ENCODE measurements around the gene TCOF1. TPM values are rescaled to one million over a fixed set of nuclear protein-coding genes. Genes with fewer than 3 reads are reported as not detected.
"Not testable (repeated sequence)": the region's sequence is repeated elsewhere in the genome, so short reads cannot be mapped to it uniquely, and the experiment has no call there.

The TCOF1 gene
- total RNA-seq, 2 experiments from 2014 or later, result 52.8 to 53.0 TPM

GRCh38 chr5:150422758-150423157, 65.3 kb downstream of the TCOF1 start:
- CTCF ChIA-PET, result interaction anchor here (1.2 kb wide), 2 partner anchors 10 to 27 kb away, joined by 4 to 5 read pairs; partner anchors contain the start of gene CD74
- Mint-ChIP-seq H3K27me3 (peaks cover 6% of the 10 kb centered on the region), H3K9me3 (no peaks in the 10 kb centered on the region), H3K4me1 (peaks cover 5% of the 10 kb centered on the region), H3K4me3 (no peak overlapping the region), H3K27ac (no peak overlapping the region), H3K36me3 (ENCODE audit: low read depth) (no peaks in the 10 kb centered on the region)
- POLR2A ChIA-PET, result interaction anchor here (2.6 kb wide), 1 partner anchor 11 kb away, joined by 18 read pairs; the partner anchor contains the start of gene CD74
- no peak for DNase-seq

DNA sequence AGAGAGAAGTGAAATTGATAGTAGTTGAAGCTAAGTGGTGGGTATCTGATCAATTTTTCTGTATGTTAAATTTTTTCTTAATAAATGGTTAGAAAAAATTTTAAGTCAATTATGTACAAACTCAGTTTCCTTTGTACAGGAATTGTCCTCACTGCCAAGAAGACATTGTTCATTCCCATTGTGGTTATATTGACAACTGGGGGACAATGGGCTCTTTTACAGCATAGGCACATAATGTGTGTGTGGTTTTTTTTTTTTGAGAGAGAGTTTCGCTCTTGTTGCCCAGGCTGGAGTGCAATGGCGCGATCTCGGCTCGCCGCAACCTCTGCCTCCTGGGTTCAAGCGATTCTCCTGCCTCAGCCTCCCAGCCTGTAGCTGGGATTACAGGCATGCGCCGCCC, 68.7 kb downstream of the TCOF1 start:
- H3K9me3 Mint-ChIP-seq; H3K27me3 Mint-ChIP-seq; DNase-seq; H3K4me3 Mint-ChIP-seq; H3K4me1 Mint-ChIP-seq; H3K36me3 Mint-ChIP-seq (ENCODE audit: low read depth); H3K27ac Mint-ChIP-seq; POLR2A ChIA-PET: not testable (repeated sequence)
- CTCF ChIA-PET, result interaction anchor here (2.1 kb wide), 1 partner anchor 8 kb away, joined by 5 read pairs; no protein-coding TSS in a partner anchor

- no peaks in the 10 kb centered on the region for H3K9me3 Mint-ChIP-seq
- no peak overlapping the region for H3K4me3 Mint-ChIP-seq
- no peak overlapping the region for H3K27ac Mint-ChIP-seq
- H3K36me3 Mint-ChIP-seq (ENCODE audit: low read depth), result no peaks in the 10 kb centered on the region
- CTCF ChIA-PET, result no interaction called here
- H3K27me3 Mint-ChIP-seq, result peaks cover 7% of the 10 kb centered on the region
- no peak for DNase-seq
- POLR2A ChIA-PET, result interaction anchor here (0.8 kb wide), 1 partner anchor 13 kb away, joined by 3 read pairs; no protein-coding TSS in a partner anchor
- H3K4me1 Mint-ChIP-seq, result no peaks in the 10 kb centered on the region
Observed at GRCh38 chr5:150428106-150428876, 70.8 kb downstream of the TCOF1 start.

DNA sequence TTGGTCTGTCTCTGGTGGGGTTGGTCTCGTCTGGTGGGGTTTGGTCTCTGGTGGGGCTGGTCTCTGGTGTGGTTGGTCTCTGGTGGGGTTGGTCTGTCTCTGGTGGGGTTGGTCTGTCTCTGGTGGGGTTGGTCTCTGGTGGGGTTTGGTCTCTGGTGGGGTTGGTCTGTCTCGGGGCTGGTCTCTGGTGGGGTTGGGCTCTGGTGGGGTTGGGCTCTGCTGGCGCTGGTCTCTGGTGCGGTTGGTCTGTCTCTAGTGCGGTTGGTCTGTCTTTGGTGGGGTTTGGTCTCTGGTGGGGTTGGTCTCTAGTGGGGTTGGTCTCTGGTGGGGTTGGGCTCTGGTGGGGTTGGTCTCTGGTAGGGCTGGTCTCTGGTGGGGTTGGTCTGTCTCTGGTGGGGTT, 71.5 kb downstream of the TCOF1 start:
- POLR2A ChIA-PET, result no interaction called here
- no peak overlapping the region for H3K4me3 Mint-ChIP-seq
- H3K9me3 Mint-ChIP-seq, result no peaks in the 10 kb centered on the region
- CTCF ChIA-PET, result no interaction called here
- DNase-seq, result no peak
- H3K36me3 Mint-ChIP-seq (ENCODE audit: low read depth), result no peaks in the 10 kb centered on the region
- H3K4me1 Mint-ChIP-seq, result no peaks in the 10 kb centered on the region
- H3K27ac Mint-ChIP-seq, result no peak overlapping the region
- H3K27me3 Mint-ChIP-seq, result peaks cover 7% of the 10 kb centered on the region

GRCh38 chr5:150429410-150429873, 71.9 kb downstream of the TCOF1 start:
- Mint-ChIP-seq H3K4me3 (no peak overlapping the region), H3K4me1 (no peaks in the 10 kb centered on the region), H3K36me3 (ENCODE audit: low read depth) (no peaks in the 10 kb centered on the region), H3K27me3 (peaks cover 7% of the 10 kb centered on the region), H3K27ac (no peak overlapping the region), H3K9me3 (no peaks in the 10 kb centered on the region)
- ChIA-PET POLR2A (no interaction called here), CTCF (no interaction called here)
- no peak for DNase-seq

GRCh38 chr5:150431048-150431447, 73.6 kb downstream of the TCOF1 start:
- Mint-ChIP-seq H3K4me1 (peaks cover 4% of the 10 kb centered on the region), H3K4me3 (no peak overlapping the region), H3K27me3 (peaks cover 3% of the 10 kb centered on the region), H3K36me3 (ENCODE audit: low read depth) (no peaks in the 10 kb centered on the region), H3K9me3 (no peaks in the 10 kb centered on the region), H3K27ac (no peak overlapping the region)
- POLR2A ChIA-PET, result interaction anchor here (1.8 kb wide), 1 partner anchor 19 kb away, joined by 4 read pairs; the partner anchor contains the start of gene CD74
- DNase-seq, result no peak
- CTCF ChIA-PET, result no interaction called here

DNA sequence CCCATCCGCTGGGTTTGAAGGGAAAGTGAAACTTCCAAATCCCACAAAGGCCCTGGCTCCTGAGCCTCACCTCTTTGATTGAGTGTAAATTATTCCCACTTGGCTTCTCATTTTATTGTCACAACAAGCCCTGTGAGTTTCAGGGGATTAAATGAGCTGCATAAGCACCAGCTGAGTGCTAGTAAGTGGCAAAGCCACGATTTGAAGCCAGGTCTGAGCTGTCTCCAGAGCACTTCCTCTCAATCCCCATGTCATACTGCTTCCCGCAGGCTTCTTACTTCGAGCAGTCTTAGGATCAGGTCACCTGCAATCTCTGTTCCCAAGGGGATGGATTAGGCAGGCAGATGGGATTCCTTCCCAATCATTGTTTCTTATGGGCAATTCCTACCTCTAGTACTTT, 74.1 kb downstream of the TCOF1 start:
- ChIA-PET CTCF (interaction anchor here (1.5 kb wide), 1 partner anchor 34 kb away, joined by 8 read pairs; no protein-coding TSS in a partner anchor), POLR2A (interaction anchor here (1.4 to 1.8 kb wide), 2 partner anchors 19 to 35 kb away, joined by 3 to 4 read pairs; partner anchors contain the start of gene CD74)
- Mint-ChIP-seq H3K9me3 (no peaks in the 10 kb centered on the region), H3K27ac (no peak overlapping the region), H3K36me3 (ENCODE audit: low read depth) (no peaks in the 10 kb centered on the region), H3K27me3 (peaks cover 3% of the 10 kb centered on the region), H3K4me1 (peaks cover 9% of the 10 kb centered on the region), H3K4me3 (no peak overlapping the region)
- no peak for DNase-seq

DNA sequence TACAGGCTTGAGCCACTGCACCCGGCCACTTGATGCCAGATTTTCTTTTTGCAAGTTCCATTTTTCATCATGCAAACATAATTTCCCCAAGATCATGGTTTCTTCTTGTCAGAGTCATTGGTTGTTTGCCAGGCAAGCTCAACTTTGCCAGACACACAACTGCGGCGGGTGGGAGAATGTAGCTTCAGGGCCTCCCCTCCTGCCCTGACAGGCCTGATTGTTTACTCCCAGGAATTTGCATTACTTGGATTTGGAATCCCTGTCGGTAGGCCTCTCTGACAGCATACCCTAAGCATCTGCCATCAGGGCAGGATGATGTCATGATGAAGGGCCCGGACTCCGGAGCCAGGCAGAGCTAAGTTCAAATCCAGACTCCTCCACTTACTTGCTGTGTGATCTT, 77.0 kb downstream of the TCOF1 start:
- H3K4me1 Mint-ChIP-seq, result peaks cover 11% of the 10 kb centered on the region
- no peak overlapping the region for H3K4me3 Mint-ChIP-seq
- ChIA-PET CTCF (interaction anchor here (1.3 to 3.1 kb wide), 4 partner anchors 9 to 37 kb away, joined by 3 to 29 read pairs (median 7); partner anchors contain the start of gene CD74), POLR2A (no interaction called here)
- H3K36me3 Mint-ChIP-seq (ENCODE audit: low read depth), result no peaks in the 10 kb centered on the region
- no peak for DNase-seq
- no peaks in the 10 kb centered on the region for H3K27me3 Mint-ChIP-seq
- H3K9me3 Mint-ChIP-seq, result no peaks in the 10 kb centered on the region
- H3K27ac Mint-ChIP-seq, result no peak overlapping the region

- CTCF ChIA-PET, result interaction anchor here (0.5 to 3.1 kb wide), 18 partner anchors 10 to 686 kb away, joined by 3 to 29 read pairs (median 4); partner anchors contain the start of genes CD74 and RPS14
- Mint-ChIP-seq H3K4me3 (peak overlapping the region; percentile 49), H3K4me1 (peaks cover 11% of the 10 kb centered on the region), H3K36me3 (ENCODE audit: low read depth) (peaks cover 7% of the 10 kb centered on the region), H3K27ac (peak overlapping the region; percentile 45), H3K27me3 (no peaks in the 10 kb centered on the region), H3K9me3 (no peaks in the 10 kb centered on the region)
- POLR2A ChIA-PET, result interaction anchor here (0.6 to 1.6 kb wide), 10 partner anchors 9 to 264 kb away, joined by 3 to 12 read pairs (median 4); partner anchors contain the start of genes CD74, RBM22 and RPS14
- DNase-seq, result peak; percentile 91
Observed at GRCh38 chr5:150436141-150436680, 78.7 kb downstream of the TCOF1 start.

DNA sequence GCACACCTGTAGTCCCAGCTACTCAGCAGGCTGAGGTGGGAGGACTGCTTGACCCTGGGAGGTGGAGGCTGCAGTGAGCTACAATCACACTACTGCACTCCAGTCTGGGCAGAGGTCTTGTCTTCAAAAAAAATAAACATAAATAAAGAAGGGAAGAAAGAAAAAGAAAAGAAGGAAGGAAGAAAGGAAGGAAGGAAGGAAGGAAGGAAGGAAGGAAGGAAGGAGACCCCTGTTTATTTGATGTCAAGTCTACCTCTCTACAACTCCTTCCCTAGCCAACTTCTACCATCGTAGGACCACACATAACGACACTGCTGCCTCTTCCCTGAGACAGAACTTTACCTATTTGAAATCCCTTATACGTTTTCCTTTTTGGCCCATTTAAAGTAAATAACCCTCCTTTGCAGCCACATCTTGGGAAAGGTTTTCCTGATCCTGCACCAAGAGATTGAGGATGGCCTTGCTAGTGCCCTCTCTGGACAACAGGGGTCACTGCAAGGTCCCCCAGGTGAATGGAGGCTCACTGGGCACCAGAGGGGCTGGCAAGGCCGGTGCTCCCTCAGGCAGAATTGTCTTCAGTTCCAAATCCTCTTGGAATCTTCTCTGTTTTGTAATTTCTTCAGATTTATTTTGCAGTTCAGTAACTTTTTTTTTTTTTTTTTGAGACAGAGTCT, 81.5 kb downstream of the TCOF1 start:
- Mint-ChIP-seq H3K27ac (no peak overlapping the region), H3K4me3 (no peak overlapping the region), H3K36me3 (ENCODE audit: low read depth) (peaks cover 20% of the 10 kb centered on the region), H3K9me3 (no peaks in the 10 kb centered on the region), H3K27me3 (no peaks in the 10 kb centered on the region), H3K4me1 (peaks cover 11% of the 10 kb centered on the region)
- ChIA-PET POLR2A (interaction anchor here (1.3 to 1.4 kb wide), 2 partner anchors 11 to 26 kb away, joined by 3 to 6 read pairs; partner anchors contain the start of genes CD74 and RPS14), CTCF (interaction anchor here (0.7 to 1.9 kb wide), 3 partner anchors 11 to 118 kb away, joined by 3 to 6 read pairs (median 3); partner anchors contain the start of gene RPS14)
- no peak for DNase-seq

DNA sequence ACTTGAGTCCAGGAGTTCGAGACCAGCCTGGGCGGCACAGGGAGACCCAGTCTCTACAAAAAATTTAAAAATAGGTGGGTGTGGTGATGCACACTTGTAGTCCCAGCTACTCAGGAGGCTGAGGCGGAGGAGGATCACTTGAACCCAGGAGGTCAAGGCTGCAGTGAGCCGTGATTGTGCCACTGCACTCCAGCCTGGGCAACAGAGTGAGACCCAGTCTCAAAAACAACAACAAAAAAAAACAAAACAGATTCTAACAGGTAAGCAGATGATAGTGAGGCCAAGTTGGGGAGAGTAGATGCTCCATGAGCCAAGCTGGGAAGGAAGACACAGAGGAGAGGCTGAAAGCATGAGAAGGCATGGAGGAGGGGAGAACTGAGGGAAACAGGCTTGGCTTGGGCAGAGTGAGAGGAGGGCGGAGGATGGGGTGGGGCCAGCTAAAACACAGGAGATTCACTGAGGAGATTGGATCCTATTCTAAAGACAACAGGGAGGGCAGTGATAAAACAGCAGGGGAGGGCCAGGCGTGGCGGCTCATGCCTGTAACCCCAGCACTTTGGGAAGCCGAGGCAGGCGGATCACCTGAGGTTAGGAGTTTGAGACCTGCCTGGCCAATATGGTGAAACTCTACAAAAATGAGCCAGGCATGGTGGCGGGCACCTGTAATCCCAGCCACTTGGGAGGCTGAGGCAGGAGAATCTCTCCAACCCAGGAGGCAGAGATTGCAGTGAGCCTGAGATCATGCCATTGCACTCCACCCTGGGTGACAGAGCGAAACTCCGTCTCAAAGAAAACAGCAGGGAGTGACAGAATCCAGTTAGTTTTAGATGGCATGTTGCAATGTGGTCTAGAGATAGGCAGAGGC, 83.7 kb downstream of the TCOF1 start:
- DNase-seq, result no peak
- ChIA-PET CTCF (no interaction called here), POLR2A (no interaction called here)
- Mint-ChIP-seq H3K9me3 (no peaks in the 10 kb centered on the region), H3K27ac (no peak overlapping the region), H3K36me3 (ENCODE audit: low read depth) (peaks cover 32% of the 10 kb centered on the region), H3K27me3 (no peaks in the 10 kb centered on the region), H3K4me3 (no peak overlapping the region), H3K4me1 (peaks cover 12% of the 10 kb centered on the region)
